HEK293 (cell line): ENCODE measurements around the gene PRPF31.
"Not testable (repeated sequence)": the region's sequence is repeated elsewhere in the genome, so short reads cannot be mapped to it uniquely, and the experiment has no call there.

Experiments used
- CTCF ChIA-PET: fragments of 350-600 bp; formaldehyde crosslinking; extraction: SDS; loops from one replicate; lab custom pipeline; 2021; ENCODE audit warnings: antibody characterized with exemption; lab: Yijun Ruan, JAX
- POLR2A ChIA-PET: fragments of 300-600 bp; formaldehyde crosslinking; extraction: SDS; loops from one replicate; lab custom pipeline; 2020; ENCODE audit warnings: antibody characterized with exemption, inconsistent platforms; lab: Yijun Ruan, JAX
- H3K27ac ChIP-seq: fragments of 200-500 bp; sonication (Bioruptor generic); 2 replicates; pipeline ENCODE4 v1.5.1; 2014; ENCODE audit warnings: low read depth, low read length, control low read depth, inconsistent platforms; ENCODE audit errors: extremely low read depth
- H3K36me3 ChIP-seq, 2 experiments: fragments of 200-500 bp in 1 of 2; sonication (Bioruptor generic) in 1 of 2; 1 replicate in 1 of 2; 2 replicates in 1 of 2; pipeline ENCODE4 v1.5.1; 2014 to 2017; ENCODE audit warnings: inconsistent platforms in 2 of 2, low read length in 2 of 2; ENCODE audit not compliant: control insufficient read depth in 2 of 2, insufficient read depth in 1 of 2
- H3K4me1 ChIP-seq: fragments of 200-500 bp; sonication (Bioruptor generic); 2 replicates; pipeline ENCODE4 v1.5.1; 2014; ENCODE audit warnings: mild to moderate bottlenecking, low read length, inconsistent platforms; ENCODE audit not compliant: control insufficient read depth, insufficient read depth
- H3K4me3 ChIP-seq: 2 replicates; pipeline ENCODE4 v1.5.1; 2011; ENCODE audit warnings: low read depth, mild to moderate bottlenecking, control low read depth, low read length, moderate library complexity
- H3K9me3 ChIP-seq: fragments of 200-500 bp; sonication (Bioruptor generic); 2 replicates; pipeline ENCODE4 v1.5.1; 2014; ENCODE audit warnings: low read depth, low read length, inconsistent platforms; ENCODE audit not compliant: control insufficient read depth, insufficient read depth
- CTCF ChIP-seq: fragments of 450-650 bp; formaldehyde crosslinking; IDR thresholded peaks from 2 replicates; pipeline ENCODE4 v1.5.1; 2016; ENCODE audit warnings: missing biosample characterization, missing genetic modification characterization
- GLIS1 ChIP-seq: fragments of 450-650 bp; formaldehyde crosslinking; IDR thresholded peaks from 2 replicates; pipeline ENCODE4 v1.5.1; 2016; ENCODE audit warnings: missing biosample characterization, missing genetic modification characterization
- GLIS2 ChIP-seq: fragments of 450-650 bp; formaldehyde crosslinking; IDR thresholded peaks from 2 replicates; pipeline ENCODE4 v1.5.1; 2016; ENCODE audit warnings: missing biosample characterization, missing genetic modification characterization
- HIC1 ChIP-seq: fragments of 450-650 bp; formaldehyde crosslinking; IDR thresholded peaks from 2 replicates; pipeline ENCODE4 v1.5.1; 2016; ENCODE audit warnings: missing biosample characterization, missing genetic modification characterization
- HOXC10 ChIP-seq: sonication (generic); formaldehyde crosslinking; IDR thresholded peaks from 2 replicates; pipeline ENCODE4 v1.8.1; 2023; ENCODE audit warnings: mild to moderate bottlenecking, missing genetic modification reagents
- KLF1 ChIP-seq: fragments of 450-650 bp; formaldehyde crosslinking; IDR thresholded peaks from 2 replicates; pipeline ENCODE4 v1.5.1; 2016; ENCODE audit warnings: missing biosample characterization, missing genetic modification characterization
- KLF9 ChIP-seq: fragments of 450-650 bp; formaldehyde crosslinking; IDR thresholded peaks from 2 replicates; pipeline ENCODE4 v1.5.1; 2016; ENCODE audit warnings: missing biosample characterization, missing genetic modification characterization, low read depth
- PRDM1 ChIP-seq: fragments of 450-650 bp; formaldehyde crosslinking; IDR thresholded peaks from 2 replicates; pipeline ENCODE4; 2016; ENCODE audit warnings: missing biosample characterization, missing genetic modification characterization
- ZBTB20 ChIP-seq: fragments of 450-650 bp; formaldehyde crosslinking; IDR thresholded peaks from 2 replicates; pipeline ENCODE4 v1.5.1; 2016; ENCODE audit warnings: missing biosample characterization, missing genetic modification characterization
- ZBTB26 ChIP-seq: fragments of 450-650 bp; formaldehyde crosslinking; optimal IDR thresholded peaks from 2 replicates; pipeline ENCODE3; 2016; ENCODE audit warnings: missing biosample characterization, mild to moderate bottlenecking, missing genetic modification characterization
- ZBTB44 ChIP-seq: fragments of 450-650 bp; IDR thresholded peaks from 2 replicates; pipeline ENCODE4 v1.5.1; 2018; ENCODE audit warnings: missing biosample characterization, mild to moderate bottlenecking, missing genetic modification characterization
- ZFHX2 ChIP-seq: fragments of 450-650 bp; formaldehyde crosslinking; conservative IDR thresholded peaks from 2 replicates; pipeline ENCODE4 v1.5.1; 2016; ENCODE audit warnings: missing biosample characterization, missing genetic modification characterization
- ZFP69B ChIP-seq: fragments of 450-650 bp; formaldehyde crosslinking; IDR thresholded peaks from 2 replicates; pipeline ENCODE4 v1.5.1; 2016; ENCODE audit warnings: missing biosample characterization, missing genetic modification characterization
- ZNF335 ChIP-seq: fragments of 450-650 bp; formaldehyde crosslinking; conservative IDR thresholded peaks from 2 replicates; pipeline ENCODE4 v1.5.1; 2016; ENCODE audit warnings: missing biosample characterization, missing genetic modification characterization
- ZNF366 ChIP-seq: fragments of 450-650 bp; formaldehyde crosslinking; conservative IDR thresholded peaks from 2 replicates; pipeline ENCODE4 v1.5.1; 2016; ENCODE audit warnings: missing biosample characterization, missing genetic modification characterization
- ZNF561 ChIP-seq: fragments of 450-650 bp; IDR thresholded peaks from 2 replicates; pipeline ENCODE4 v1.5.1; 2018; ENCODE audit warnings: missing biosample characterization, missing genetic modification characterization, borderline replicate concordance
- ZNF596 ChIP-seq: fragments of 450-650 bp; IDR thresholded peaks from 2 replicates; pipeline ENCODE4 v1.5.0; 2018; ENCODE audit warnings: missing biosample characterization, mild to moderate bottlenecking, missing genetic modification characterization, moderate library complexity
- ZNF600 ChIP-seq: fragments of 450-650 bp; formaldehyde crosslinking; IDR thresholded peaks from 2 replicates; pipeline ENCODE4 v1.5.1; 2016; ENCODE audit warnings: missing biosample characterization, missing genetic modification characterization
- ZNF692 ChIP-seq: fragments of 450-650 bp; formaldehyde crosslinking; IDR thresholded peaks from 2 replicates; pipeline ENCODE4 v1.5.1; 2016; ENCODE audit warnings: missing biosample characterization, missing genetic modification characterization

The PRPF31 gene

GRCh38 chr19:54095859-54096616 is 19.5 kb upstream of the PRPF31 start:
- H3K9me3 ChIP-seq, H3K36me3 ChIP-seq, H3K4me1 ChIP-seq, H3K27ac ChIP-seq: not testable (repeated sequence)
- CTCF ChIA-PET, result interaction anchor here (0.5 to 1.0 kb wide), 5 partner anchors 37 to 412 kb away, joined by 3 to 7 read pairs (median 4); no protein-coding TSS in a partner anchor
- TF ChIP-seq ZFHX2 (tag by site-specific recombination) (peak; percentile 43; the same call in 1 of the 2 replicates), ZNF561 (peak; percentile 22; the same call in 1 of the 2 replicates), KLF9 (tag by site-specific recombination) (peak; percentile 65), GLIS1 (tag by site-specific recombination) (0 out of 2 replicates have a peak, but pooled peaks have one; percentile 13), ZNF335 (tag by site-specific recombination) (peak; percentile 37; the same call in 1 of the 2 replicates), PRDM1 (tag by site-specific recombination) (peak; percentile 12), ZBTB26 (tag by site-specific recombination) (peak; percentile 57), KLF1 (tag by site-specific recombination) (peak; percentile 67), ZNF596 (peak; percentile 95), ZNF600 (tag by site-specific recombination) (peak; percentile 35; the same call in 1 of the 2 replicates), HIC1 (tag by site-specific recombination) (peak; percentile 59; the same call in 1 of the 2 replicates), ZNF366 (tag by site-specific recombination) (peak; percentile 61), CTCF (peak; percentile 43; the same call in 1 of the 2 replicates), ZFP69B (tag by site-specific recombination) (peak; percentile 86), ZBTB44 (tag by site-specific recombination) (0 out of 2 replicates have a peak, but pooled peaks have one; percentile 34), ZBTB20 (tag by site-specific recombination) (peak; percentile 60; the same call in 1 of the 2 replicates), GLIS2 (tag by site-specific recombination) (peak; percentile 45; the same call in 1 of the 2 replicates), ZNF692 (tag by site-specific recombination) (peak; percentile 95), HOXC10 (CRISPR knock-in tag) (0 out of 2 replicates have a peak, but pooled peaks have one; percentile 67)
- H3K4me3 ChIP-seq, result peak overlapping the region; percentile 8; the same call in 1 of the 2 replicates
- POLR2A ChIA-PET, result interaction anchor here (0.6 to 1.2 kb wide), 3 partner anchors 19 to 439 kb away, joined by 3 to 5 read pairs (median 3); partner anchors contain the start of genes CNOT3, PRPF31 and TFPT
